Gastrocnemius medialis (tissue), 4 donors: ENCODE measurements around the gene ST6GALNAC3.
"Not testable (repeated sequence)": the region's sequence is repeated elsewhere in the genome, so short reads cannot be mapped to it uniquely, and the experiment has no call there.

Source experiments
- CTCF ChIP-seq, 5 experiments: fragments of 450-650 bp in 3 of 5; fragments of 200-600 bp in 2 of 5; sonication (generic) in 2 of 5; IDR thresholded peaks in 4 of 5; conservative IDR thresholded peaks in 1 of 5; 1 replicate in 4 of 5; 2 replicates in 1 of 5; pipeline ENCODE4 v1.5.1; 2016 to 2019; ENCODE audit warnings: antibody characterized with exemption in 5 of 5, mild to moderate bottlenecking in 3 of 5, moderate library complexity in 3 of 5
- POLR2A ChIP-seq, 2 donors: fragments of 450-650 bp; IDR thresholded peaks; one replicate each; pipeline ENCODE4 v1.6.1; 2017; ENCODE audit warnings: antibody characterized with exemption in 2 of 2, mild to moderate bottlenecking in 2 of 2, moderate library complexity in 2 of 2

DNA sequence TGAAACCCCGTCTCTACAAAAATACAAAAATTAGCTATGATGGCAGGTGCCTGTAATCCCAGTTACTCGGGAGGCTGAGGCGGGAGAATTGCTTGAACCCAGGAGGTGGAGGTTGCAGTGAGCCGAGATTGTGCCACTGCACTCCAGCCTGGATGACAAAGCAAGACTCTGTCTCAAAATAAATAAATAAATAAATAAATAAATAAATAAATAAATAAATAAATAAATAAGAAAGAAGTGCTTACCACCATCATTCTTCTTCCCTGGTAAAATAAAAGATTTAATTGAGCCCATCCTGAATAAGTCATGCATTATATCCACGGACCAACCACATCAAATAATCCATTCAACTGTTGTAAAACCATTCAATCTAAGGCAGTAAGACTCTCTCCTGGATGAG, 578.3 kb downstream of the ST6GALNAC3 start:
- TF ChIP-seq CTCF (IDR thresholded peaks at IDR 0.05 in 4 of 5, conservative IDR thresholded peaks at IDR 0.05 in 1 of 5); POLR2A (IDR thresholded peaks at IDR 0.05): not testable (repeated sequence)
